CD14-positive monocyte (primary cell): ENCODE results near the gene MED31. TPM values are rescaled to one million over a fixed set of nuclear protein-coding genes. Genes with fewer than 3 reads are reported as not detected.

Source experiments
- DNase-seq, 3 donors: peaks; one replicate each; pipeline ENCODE4 v3.0.0-alpha.2; 2011 to 2022
- H2AFZ ChIP-seq: 2 replicates; pipeline ENCODE4 v1.6.0; 2012; ENCODE audit warnings: mild to moderate bottlenecking, low read depth, low read length, inconsistent platforms; ENCODE audit not compliant: insufficient read depth, poor library complexity, severe bottlenecking
- H3K27ac ChIP-seq, 2 donors: 1 replicate in 1 of 2; 2 replicates in 1 of 2; pipeline ENCODE4 v1.5.1; 2012 to 2013; ENCODE audit warnings: low read length in 2 of 2, control low read depth in 1 of 2, inconsistent platforms in 1 of 2, low read depth in 1 of 2, mild to moderate bottlenecking in 1 of 2
- H3K27me3 ChIP-seq, 2 donors: one replicate each; pipeline versions ENCODE4 v1.6.0 to v1.6.1; 2011 to 2013; ENCODE audit warnings: low read length in 2 of 2; ENCODE audit not compliant: control insufficient read depth in 2 of 2, insufficient read depth in 2 of 2
- H3K36me3 ChIP-seq, 2 donors: replicated peaks in 1 of 2; 1 replicate in 1 of 2; 2 replicates in 1 of 2; pipeline versions ENCODE4 v1.5.1 to v1.6.1; 2012 to 2013; ENCODE audit warnings: low read length in 2 of 2, control low read depth in 1 of 2, inconsistent platforms in 1 of 2, mild to moderate bottlenecking in 1 of 2; ENCODE audit not compliant: insufficient read depth in 2 of 2, control insufficient read depth in 1 of 2
- H3K4me1 ChIP-seq, 2 donors: 1 replicate in 1 of 2; 2 replicates in 1 of 2; pipeline versions ENCODE4 v1.5.1 to v1.6.1; 2012 to 2013; ENCODE audit warnings: low read length in 2 of 2, control low read depth in 1 of 2, inconsistent platforms in 1 of 2, mild to moderate bottlenecking in 1 of 2, moderate library complexity in 1 of 2; ENCODE audit not compliant: insufficient read depth in 2 of 2, control insufficient read depth in 1 of 2
- H3K4me2 ChIP-seq: replicated peaks from 2 replicates; pipeline ENCODE3; 2012; ENCODE audit warnings: low read length, moderate library complexity, mild to moderate bottlenecking; ENCODE audit not compliant: poor library complexity, severe bottlenecking; ENCODE audit errors: extremely low read depth
- H3K4me3 ChIP-seq, 3 experiments: fragments of 200-600 bp in 1 of 3; sonication (generic) in 1 of 3; replicated peaks in 1 of 3; 1 replicate in 2 of 3; 2 replicates in 1 of 3; pipeline ENCODE4 v1.5.1; 2011 to 2013; ENCODE audit warnings: low read length in 3 of 3, mild to moderate bottlenecking in 3 of 3, control low read depth in 2 of 3, low read depth in 2 of 3, inconsistent platforms in 1 of 3, moderate library complexity in 1 of 3
- H3K79me2 ChIP-seq: 2 replicates; pipeline ENCODE4 v1.6.0; 2012; ENCODE audit warnings: mild to moderate bottlenecking, control low read depth, inconsistent platforms, low read length, moderate library complexity; ENCODE audit not compliant: insufficient read depth
- H3K9ac ChIP-seq: 2 replicates; pipeline ENCODE4 v1.6.0; 2017; ENCODE audit warnings: low read length, mild to moderate bottlenecking; ENCODE audit not compliant: insufficient read depth, poor library complexity, severe bottlenecking
- H3K9me3 ChIP-seq, 2 donors: replicated peaks in 1 of 2; 1 replicate in 1 of 2; 2 replicates in 1 of 2; pipeline versions ENCODE4 v1.5.1 to v1.6.1; 2012 to 2013; ENCODE audit warnings: low read length in 2 of 2, control low read depth in 1 of 2; ENCODE audit not compliant: control insufficient read depth in 1 of 2, insufficient read depth in 1 of 2
- H4K20me1 ChIP-seq: 2 replicates; pipeline ENCODE4 v1.6.0; 2012; ENCODE audit warnings: mild to moderate bottlenecking, low read length, control low read depth, moderate library complexity; ENCODE audit not compliant: insufficient read depth
- H3K27ac Mint-ChIP-seq, 7 donors: one replicate each; pipeline ENCODE4 v1.8.0; 2020; ENCODE audit warnings: mild to moderate bottlenecking in 7 of 7, mixed read lengths in 7 of 7, moderate library complexity in 6 of 7, inconsistent platforms in 2 of 7
- H3K27me3 Mint-ChIP-seq, 3 donors: one replicate each; pipeline ENCODE4 v1.8.0; 2021 to 2022; ENCODE audit warnings: low read depth in 3 of 3, mild to moderate bottlenecking in 3 of 3, mixed read lengths in 3 of 3, moderate library complexity in 3 of 3, inconsistent platforms in 1 of 3
- H3K36me3 Mint-ChIP-seq, 2 donors: one replicate each; pipeline ENCODE4 v1.8.0; 2020; ENCODE audit warnings: mixed read lengths in 2 of 2, inconsistent platforms in 1 of 2, mild to moderate bottlenecking in 1 of 2
- H3K4me1 Mint-ChIP-seq: one replicate; pipeline ENCODE4 v1.8.0; 2020; ENCODE audit warnings: mild to moderate bottlenecking, mixed read lengths
- H3K4me3 Mint-ChIP-seq, 2 donors: one replicate each; pipeline ENCODE4 v1.8.0; 2020; ENCODE audit warnings: mild to moderate bottlenecking in 2 of 2, mixed read lengths in 2 of 2, moderate library complexity in 1 of 2
- H3K9me3 Mint-ChIP-seq, 7 donors: one replicate each; pipeline ENCODE4 v1.8.0; 2020 to 2022; ENCODE audit warnings: mixed read lengths in 7 of 7, mild to moderate bottlenecking in 6 of 7, moderate library complexity in 6 of 7, inconsistent platforms in 2 of 7
- WGBS: methylation state at CpG from one replicate; pipeline ENCODE4 v1.1.5; 2013; ENCODE audit warnings: missing lambda C conversion rate; ENCODE audit not compliant: insufficient coverage; 5-methylcytosine and 5-hydroxymethylcytosine counted together
- intact Hi-C, 2 donors: fragments of 100-400 bp; cut with micrococcal nuclease; formaldehyde crosslinking; loops; one replicate each; pipeline versions ENCODE4 v1.15.0 to v1.15.1; 2023
- polyA plus RNA-seq, 3 donors: library from polyadenylated mRNA; depleted of rRNA in 1 of 3; unstranded in 2 of 3; stranded (reverse) in 1 of 3; fragments of 300-500 nt in 2 of 3; fragments of >200 nt in 1 of 3; fragmentation: Illumina TruSeq in 2 of 3; gene quantifications; 1 replicate in 2 of 3; 2 replicates in 1 of 3; pipeline ENCODE4 v1.2.3, GENCODE V29; 2012 to 2021
- TF ChIP-seq, protein P1 (sequence below): fragments of 200-600 bp; IDR thresholded peaks from one replicate; pipeline ENCODE4 v1.8.0; 2022; ENCODE audit warnings: antibody characterized with exemption, mild to moderate bottlenecking

MED31 gene
- polyA plus RNA-seq, 3 donors, result 6.8 to 38.2 (median 33.6) TPM

DNA sequence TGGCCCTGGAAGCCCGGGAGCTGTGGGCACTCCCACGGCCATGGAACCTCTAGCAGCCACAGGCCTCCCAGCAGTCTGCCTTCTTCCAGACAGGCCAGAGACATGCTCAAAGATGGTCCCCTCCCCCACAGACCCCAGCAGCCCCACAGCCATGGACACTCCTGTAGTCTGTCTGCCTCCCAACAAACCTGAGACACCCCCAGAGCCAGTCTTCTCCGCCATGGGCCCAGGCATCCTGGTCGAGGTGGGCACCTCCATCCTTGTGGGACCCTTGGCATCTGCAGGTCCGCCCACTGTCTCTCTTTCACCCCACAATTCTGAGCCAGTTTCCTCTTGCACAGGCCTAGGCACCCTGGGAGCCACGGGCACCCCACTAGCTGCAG is 14.0 kb downstream of the MED31 start:
- Histone ChIP-seq H3K4me1 (peaks cover 21 to 33% of the 10 kb centered on the region in 2 donors), H4K20me1 (peaks cover 6% of the 10 kb centered on the region), H3K79me2 (peaks cover 23% of the 10 kb centered on the region), H3K4me3 (no peak overlapping the region), H3K9me3 (no peaks in the 10 kb centered on the region), H3K27ac (no peak overlapping the region), H3K4me2 (no peak overlapping the region), H2AFZ (no peak overlapping the region), H3K9ac (no peak overlapping the region), H3K36me3 (peaks cover 11 to 22% of the 10 kb centered on the region in 2 donors), H3K27me3 (no peaks in the 10 kb centered on the region)
- Mint-ChIP-seq H3K4me1 (peaks cover 33% of the 10 kb centered on the region), H3K27me3 (peaks cover 0 to 11% (median 3%) of the 10 kb centered on the region in 3 donors), H3K9me3 (no peaks in the 10 kb centered on the region), H3K36me3 (peaks cover 23 to 36% of the 10 kb centered on the region in 2 donors), H3K4me3 (no peak overlapping the region), H3K27ac (no peak overlapping the region)
- intact Hi-C loops, result no loop called here
- DNase-seq, result no peak
- TF ChIP-seq, protein P1, sequence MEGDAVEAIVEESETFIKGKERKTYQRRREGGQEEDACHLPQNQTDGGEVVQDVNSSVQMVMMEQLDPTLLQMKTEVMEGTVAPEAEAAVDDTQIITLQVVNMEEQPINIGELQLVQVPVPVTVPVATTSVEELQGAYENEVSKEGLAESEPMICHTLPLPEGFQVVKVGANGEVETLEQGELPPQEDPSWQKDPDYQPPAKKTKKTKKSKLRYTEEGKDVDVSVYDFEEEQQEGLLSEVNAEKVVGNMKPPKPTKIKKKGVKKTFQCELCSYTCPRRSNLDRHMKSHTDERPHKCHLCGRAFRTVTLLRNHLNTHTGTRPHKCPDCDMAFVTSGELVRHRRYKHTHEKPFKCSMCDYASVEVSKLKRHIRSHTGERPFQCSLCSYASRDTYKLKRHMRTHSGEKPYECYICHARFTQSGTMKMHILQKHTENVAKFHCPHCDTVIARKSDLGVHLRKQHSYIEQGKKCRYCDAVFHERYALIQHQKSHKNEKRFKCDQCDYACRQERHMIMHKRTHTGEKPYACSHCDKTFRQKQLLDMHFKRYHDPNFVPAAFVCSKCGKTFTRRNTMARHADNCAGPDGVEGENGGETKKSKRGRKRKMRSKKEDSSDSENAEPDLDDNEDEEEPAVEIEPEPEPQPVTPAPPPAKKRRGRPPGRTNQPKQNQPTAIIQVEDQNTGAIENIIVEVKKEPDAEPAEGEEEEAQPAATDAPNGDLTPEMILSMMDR, result no peak
- 93% methylated on average over 6 of the region's 6 CpGs for WGBS

DNA sequence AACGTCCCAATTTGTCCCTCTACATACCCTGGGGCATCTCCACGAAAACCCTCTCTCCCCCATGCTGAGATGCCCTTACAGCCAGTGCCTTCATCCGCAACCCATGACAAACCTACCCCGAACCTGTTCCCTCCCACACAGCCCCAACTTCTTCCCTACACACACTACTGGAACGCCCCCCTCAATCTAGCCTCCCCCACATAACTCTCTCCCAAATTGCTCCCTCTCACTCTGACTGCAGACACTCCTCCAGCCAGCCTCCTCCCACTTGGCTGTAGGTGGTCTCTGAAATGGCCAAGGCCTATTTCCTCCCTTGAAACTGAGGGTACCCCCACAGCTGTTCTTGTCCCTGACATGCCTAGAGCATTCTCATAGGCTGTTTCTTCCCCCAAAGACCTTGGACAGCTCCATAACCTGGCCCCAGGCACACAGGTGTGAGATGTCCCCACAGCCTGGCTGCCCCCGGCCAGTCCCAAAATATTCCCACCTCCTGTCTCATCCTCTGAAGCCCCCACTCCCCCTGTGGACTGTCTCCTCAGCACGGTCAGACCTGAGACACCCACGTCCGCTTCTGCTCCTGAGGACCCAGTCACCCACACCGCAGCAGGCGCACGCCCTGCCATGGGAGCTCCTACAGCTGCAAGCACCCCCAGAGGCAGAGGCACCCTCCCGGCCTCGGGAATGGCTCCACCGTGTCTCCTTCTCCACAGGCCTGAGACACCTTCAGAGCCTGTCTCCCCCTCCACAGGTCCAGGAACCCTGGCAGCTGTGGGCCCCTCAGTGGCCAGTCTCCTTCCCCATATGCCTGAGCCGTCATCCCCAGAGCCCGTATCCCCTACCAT is 14.6 kb downstream of the MED31 start:
- Mint-ChIP-seq H3K27me3 (peaks cover 0 to 11% (median 3%) of the 10 kb centered on the region in 3 donors), H3K36me3 (peaks cover 26 to 42% of the 10 kb centered on the region in 2 donors), H3K4me3 (no peak overlapping the region), H3K4me1 (peaks cover 27% of the 10 kb centered on the region), H3K27ac (peak overlapping the region in 2 of 7 donors; percentile 19 to 58), H3K9me3 (no peaks in the 10 kb centered on the region)
- H3K9me3 ChIP-seq, result no peaks in the 10 kb centered on the region
- H3K4me3 ChIP-seq, result no peak overlapping the region
- H4K20me1 ChIP-seq, result peaks cover 6% of the 10 kb centered on the region
- no peak overlapping the region for H3K27ac ChIP-seq
- no peak for DNase-seq
- no peak overlapping the region for H3K4me2 ChIP-seq
- H2AFZ ChIP-seq, result no peak overlapping the region
- 96% methylated on average over 15 of the region's 17 CpGs for WGBS
- peaks cover 20 to 27% of the 10 kb centered on the region in 2 donors for H3K4me1 ChIP-seq
- peaks cover 17% of the 10 kb centered on the region for H3K79me2 ChIP-seq
- TF ChIP-seq, protein P1, result no peak
- intact Hi-C loops, result no loop called here
- H3K27me3 ChIP-seq, result no peaks in the 10 kb centered on the region
- H3K9ac ChIP-seq, result no peak overlapping the region
- peaks cover 11 to 28% of the 10 kb centered on the region in 2 donors for H3K36me3 ChIP-seq
